ENCODE results near the gene FIS1. TPM values are rescaled to one million over a fixed set of nuclear protein-coding genes. Genes with fewer than 3 reads are reported as not detected.

FIS1 gene
- total RNA-seq, 4 donors from 2014 or later, result 118 to 223 (median 198) TPM

GRCh38 chr7:101240226-101241014, 4.5 kb downstream of the FIS1 start:
- TF ChIP-seq CTCF (IDR thresholded peaks at IDR 0.05), result no peak
- TF ChIP-seq POLR2AphosphoS5 (IDR thresholded peaks at IDR 0.05), result no peak
- no peak for TF ChIP-seq POLR2A (IDR thresholded peaks at IDR 0.05)
- no peak for TF ChIP-seq EP300 (IDR thresholded peaks at IDR 0.05)
- H3K9me3 ChIP-seq, result no peaks in the 10 kb centered on the region
- no peak overlapping the region for H3K4me3 ChIP-seq
- H3K4me1 ChIP-seq, result peaks cover 56% of the 10 kb centered on the region
- peaks cover 44% of the 10 kb centered on the region for H3K36me3 ChIP-seq
- 91% methylated on average over 32 of the region's 32 CpGs for WGBS
- DNase-seq (ENCODE audit: low spot score in 2 of 2), result no peak
- H3K27me3 ChIP-seq, result no peaks in the 10 kb centered on the region
- H3K27ac ChIP-seq, result peak overlapping the region; percentile 18

- H3K27ac ChIP-seq, result peak overlapping the region; percentile 11
- H3K4me1 ChIP-seq, result peaks cover 51% of the 10 kb centered on the region
- TF ChIP-seq POLR2AphosphoS5 (IDR thresholded peaks at IDR 0.05), result no peak
- TF ChIP-seq CTCF (IDR thresholded peaks at IDR 0.05), result no peak
- no peak for TF ChIP-seq POLR2A (IDR thresholded peaks at IDR 0.05)
- no peak for TF ChIP-seq EP300 (IDR thresholded peaks at IDR 0.05)
- no peak overlapping the region for H3K4me3 ChIP-seq
- no peaks in the 10 kb centered on the region for H3K9me3 ChIP-seq
- H3K36me3 ChIP-seq, result peaks cover 44% of the 10 kb centered on the region
- no peaks in the 10 kb centered on the region for H3K27me3 ChIP-seq
- no peak for DNase-seq (ENCODE audit: low spot score in 2 of 2)
- 91% methylated on average over 9 of the region's 9 CpGs for WGBS
These were observed 5.0 kb downstream of the FIS1 start for GRCh38 chr7:101239951-101240220.

- Histone ChIP-seq H3K27me3 (no peaks in the 10 kb centered on the region), H3K36me3 (peaks cover 44% of the 10 kb centered on the region), H3K27ac (peak overlapping the region; percentile 83), H3K4me3 (no peak overlapping the region), H3K4me1 (peaks cover 50% of the 10 kb centered on the region), H3K9me3 (no peaks in the 10 kb centered on the region)
- WGBS, result 70% methylated on average over 23 of the region's 27 CpGs
- DNase-seq (ENCODE audit: low spot score in 2 of 2), result no peak
- no peak for TF ChIP-seq POLR2A (IDR thresholded peaks at IDR 0.05)
- no peak for TF ChIP-seq POLR2AphosphoS5 (IDR thresholded peaks at IDR 0.05)
- no peak for TF ChIP-seq EP300 (IDR thresholded peaks at IDR 0.05)
- TF ChIP-seq CTCF (IDR thresholded peaks at IDR 0.05), result no peak
These were observed 5.5 kb downstream of the FIS1 start for GRCh38 chr7:101239191-101239950.

GRCh38 chr7:101238226-101239182, 6.4 kb downstream of the FIS1 start:
- TF ChIP-seq POLR2A (IDR thresholded peaks at IDR 0.05), result no peak
- no peak for TF ChIP-seq POLR2AphosphoS5 (IDR thresholded peaks at IDR 0.05)
- no peak for TF ChIP-seq EP300 (IDR thresholded peaks at IDR 0.05)
- TF ChIP-seq CTCF (IDR thresholded peaks at IDR 0.05), result no peak
- Histone ChIP-seq H3K4me3 (peak overlapping the region; percentile 35), H3K4me1 (peaks cover 42% of the 10 kb centered on the region), H3K27me3 (no peaks in the 10 kb centered on the region), H3K9me3 (no peaks in the 10 kb centered on the region), H3K27ac (peak overlapping the region; percentile 83), H3K36me3 (peaks cover 44% of the 10 kb centered on the region)
- WGBS, result 77% methylated on average over 10 of the region's 28 CpGs
- no peak for DNase-seq (ENCODE audit: low spot score in 2 of 2)
